SJCRH30 (cell line): ENCODE data around the gene F2R. TPM values are rescaled to one million over a fixed set of nuclear protein-coding genes. Genes with fewer than 3 reads are reported as not detected.
"Not testable (repeated sequence)": the region's sequence is repeated elsewhere in the genome, so short reads cannot be mapped to it uniquely, and the experiment has no call there.

Source experiments
- DNase-seq, 2 experiments: peaks; one replicate each; pipeline ENCODE4 v3.0.0-alpha.2; 2015 to 2020
- H3K27ac ChIP-seq: fragments of 250-450 bp; sonication (Bioruptor Pico); 2 replicates; pipeline ENCODE4 v1.5.1; 2020; ENCODE audit warnings: mild to moderate bottlenecking, moderate library complexity
- H3K27me3 ChIP-seq: fragments of 250-450 bp; sonication (Bioruptor Pico); 2 replicates; pipeline ENCODE4 v1.5.1; 2020; ENCODE audit warnings: mild to moderate bottlenecking, moderate library complexity
- H3K36me3 ChIP-seq: fragments of 250-450 bp; sonication (Bioruptor Pico); 2 replicates; pipeline ENCODE4 v1.5.1; 2020; ENCODE audit warnings: mild to moderate bottlenecking, moderate library complexity
- H3K4me1 ChIP-seq: fragments of 250-450 bp; sonication (Bioruptor Pico); 2 replicates; pipeline ENCODE4 v1.5.1; 2020; ENCODE audit warnings: mild to moderate bottlenecking, moderate library complexity
- H3K4me3 ChIP-seq: fragments of 250-450 bp; sonication (Bioruptor Pico); 2 replicates; pipeline ENCODE4 v1.5.1; 2020; ENCODE audit warnings: mild to moderate bottlenecking, moderate library complexity
- H3K9me3 ChIP-seq: fragments of 250-450 bp; sonication (Bioruptor Pico); replicated peaks from 2 replicates; pipeline ENCODE4 v1.5.1; 2020; ENCODE audit warnings: mild to moderate bottlenecking, moderate library complexity
- total RNA-seq: library from RNA; depleted of rRNA; stranded (reverse); fragments of >200 nt; shearing (Covaris generic); gene quantifications from 2 replicates; pipeline ENCODE4 v1.2.3, GENCODE V29; 2014; rRNA removed

F2R gene
- total RNA-seq: 99.3 and 103 TPM in 2 replicates

DNA sequence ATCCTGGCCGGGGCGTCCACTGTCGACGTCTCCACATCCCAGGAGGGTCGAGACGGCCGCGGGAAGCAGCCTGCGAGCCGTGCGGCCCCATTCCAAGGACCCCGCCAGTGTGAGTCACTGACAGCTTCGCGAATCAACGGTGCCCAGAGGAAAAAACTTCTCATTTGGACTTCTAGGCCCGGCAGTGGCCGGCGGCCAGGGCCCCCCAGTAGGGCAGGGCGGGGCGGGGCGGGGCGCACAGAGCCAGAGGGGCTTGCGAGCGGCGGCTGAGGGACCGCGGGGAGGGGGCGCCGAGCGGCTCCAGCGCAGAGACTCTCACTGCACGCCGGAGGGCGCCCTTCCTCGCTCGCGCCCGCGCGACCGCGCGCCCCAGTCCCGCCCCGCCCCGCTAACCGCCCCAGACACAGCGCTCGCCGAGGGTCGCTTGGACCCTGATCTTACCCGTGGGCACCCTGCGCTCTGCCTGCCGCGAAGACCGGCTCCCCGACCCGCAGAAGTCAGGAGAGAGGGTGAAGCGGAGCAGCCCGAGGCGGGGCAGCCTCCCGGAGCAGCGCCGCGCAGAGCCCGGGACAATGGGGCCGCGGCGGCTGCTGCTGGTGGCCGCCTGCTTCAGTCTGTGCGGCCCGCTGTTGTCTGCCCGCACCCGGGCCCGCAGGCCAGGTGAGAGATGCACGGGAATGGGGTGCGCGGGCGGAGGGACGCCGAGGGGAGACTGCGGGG, at the start of gene F2R:
Gene F2R, plus strand, starts transcription at position 391 of the 720 bp plus-strand sequence. Its CDS starts 182 bp downstream, at position 573.
- Histone ChIP-seq H3K27me3 (no peaks in the 10 kb centered on the region), H3K27ac (peak within 1 kb of the TSS; percentile 87), H3K4me3 (peak within 1 kb of the TSS; percentile 94), H3K36me3 (peaks cover 2% of the 10 kb centered on the region), H3K4me1 (peaks cover 9% of the 10 kb centered on the region), H3K9me3 (no peaks in the 10 kb centered on the region)
- DNase-seq: peak; percentile 83 to 86

DNA sequence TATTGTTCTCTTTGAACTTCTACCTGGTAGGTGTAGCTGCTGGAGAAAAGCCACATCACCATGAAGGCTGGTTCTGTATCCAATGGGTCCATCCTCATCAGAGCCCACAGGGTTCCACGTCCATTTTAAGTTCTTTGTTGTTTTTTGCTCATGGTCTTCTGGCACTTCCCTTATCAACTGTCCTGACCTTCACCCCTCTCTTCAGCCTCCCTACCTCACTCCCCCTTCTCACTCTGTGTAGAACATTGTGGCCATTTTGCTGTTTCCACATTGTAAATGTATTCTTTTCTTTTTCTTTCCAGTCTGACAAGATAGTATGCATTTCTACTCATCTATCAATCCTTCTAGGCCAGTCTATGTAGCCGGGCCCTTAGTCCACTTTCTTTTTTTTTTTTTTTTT, 48.4 kb upstream of the F2R start:
- H3K4me1 ChIP-seq: peaks cover 3% of the 10 kb centered on the region; the same call in 1 of the 2 replicates
- H3K9me3 ChIP-seq: no peaks in the 10 kb centered on the region
- no peaks in the 10 kb centered on the region for H3K36me3 ChIP-seq
- H3K27me3 ChIP-seq: no peaks in the 10 kb centered on the region
- H3K27ac ChIP-seq: no peak overlapping the region
- H3K4me3 ChIP-seq: no peak overlapping the region
- no peak for DNase-seq

DNA sequence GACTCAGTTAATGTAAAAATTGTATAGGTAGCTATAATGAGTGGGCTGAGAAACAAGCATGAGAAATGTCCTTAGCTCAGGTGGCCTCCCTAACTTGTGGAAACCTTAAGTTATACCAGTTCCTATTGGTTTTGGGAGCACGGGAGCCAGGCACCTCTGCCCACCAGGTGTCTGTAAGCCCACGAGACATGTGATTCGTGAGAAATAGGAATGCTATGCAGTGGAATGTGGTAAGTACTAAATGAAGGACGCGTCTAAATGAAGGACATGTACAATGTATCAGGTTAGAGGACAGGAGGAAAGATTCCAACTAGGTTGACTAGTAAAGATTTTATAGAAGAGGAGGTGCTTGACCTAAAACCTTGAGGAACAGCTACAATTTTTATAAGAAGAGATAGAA, 46.7 kb upstream of the F2R start:
- Histone ChIP-seq H3K36me3 (no peaks in the 10 kb centered on the region), H3K27me3 (no peaks in the 10 kb centered on the region), H3K27ac (no peak overlapping the region), H3K4me3 (no peak overlapping the region), H3K9me3 (no peaks in the 10 kb centered on the region), H3K4me1 (peaks cover 3% of the 10 kb centered on the region; the same call in 1 of the 2 replicates)
- no peak for DNase-seq

- Histone ChIP-seq H3K4me1 (peaks cover 3% of the 10 kb centered on the region; the same call in 1 of the 2 replicates), H3K27me3 (no peaks in the 10 kb centered on the region), H3K27ac (no peak overlapping the region), H3K9me3 (no peaks in the 10 kb centered on the region), H3K4me3 (no peak overlapping the region), H3K36me3 (no peaks in the 10 kb centered on the region)
- DNase-seq: no peak
Measured at GRCh38 chr5:76670508-76670907, 45.4 kb upstream of the F2R start.

- H3K4me3 ChIP-seq: no peak overlapping the region
- H3K36me3 ChIP-seq: no peaks in the 10 kb centered on the region
- H3K27ac ChIP-seq: no peak overlapping the region
- H3K27me3 ChIP-seq: no peaks in the 10 kb centered on the region
- no peak for DNase-seq
- H3K4me1 ChIP-seq: peaks cover 3% of the 10 kb centered on the region; the same call in 1 of the 2 replicates
- no peaks in the 10 kb centered on the region for H3K9me3 ChIP-seq
Measured at GRCh38 chr5:76672242-76672641, 43.7 kb upstream of the F2R start.

DNA sequence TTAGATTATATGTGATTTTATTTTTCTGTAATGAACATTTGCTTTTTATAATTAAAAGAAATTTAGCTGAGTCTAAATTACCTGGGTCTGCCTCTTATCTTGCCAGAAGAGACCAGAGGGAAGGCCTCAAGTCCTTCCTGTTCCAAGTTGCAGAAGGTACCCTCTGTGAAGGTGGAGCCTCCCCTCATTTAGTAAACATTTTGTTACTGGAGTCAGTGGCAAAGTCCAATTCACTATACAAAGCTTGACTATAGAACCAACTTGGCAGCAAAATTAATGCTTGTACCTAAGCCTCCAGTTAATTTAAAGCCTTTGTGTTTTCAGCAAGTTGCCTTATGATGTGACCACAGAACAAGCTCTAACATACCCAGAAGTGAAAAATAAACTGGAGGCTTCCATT, 42.8 kb upstream of the F2R start:
- H3K27me3 ChIP-seq: no peaks in the 10 kb centered on the region
- no peaks in the 10 kb centered on the region for H3K9me3 ChIP-seq
- H3K4me3 ChIP-seq: no peak overlapping the region
- H3K27ac ChIP-seq: no peak overlapping the region
- no peak for DNase-seq
- peaks cover 3% of the 10 kb centered on the region; the same call in 1 of the 2 replicates for H3K4me1 ChIP-seq
- H3K36me3 ChIP-seq: no peaks in the 10 kb centered on the region

DNA sequence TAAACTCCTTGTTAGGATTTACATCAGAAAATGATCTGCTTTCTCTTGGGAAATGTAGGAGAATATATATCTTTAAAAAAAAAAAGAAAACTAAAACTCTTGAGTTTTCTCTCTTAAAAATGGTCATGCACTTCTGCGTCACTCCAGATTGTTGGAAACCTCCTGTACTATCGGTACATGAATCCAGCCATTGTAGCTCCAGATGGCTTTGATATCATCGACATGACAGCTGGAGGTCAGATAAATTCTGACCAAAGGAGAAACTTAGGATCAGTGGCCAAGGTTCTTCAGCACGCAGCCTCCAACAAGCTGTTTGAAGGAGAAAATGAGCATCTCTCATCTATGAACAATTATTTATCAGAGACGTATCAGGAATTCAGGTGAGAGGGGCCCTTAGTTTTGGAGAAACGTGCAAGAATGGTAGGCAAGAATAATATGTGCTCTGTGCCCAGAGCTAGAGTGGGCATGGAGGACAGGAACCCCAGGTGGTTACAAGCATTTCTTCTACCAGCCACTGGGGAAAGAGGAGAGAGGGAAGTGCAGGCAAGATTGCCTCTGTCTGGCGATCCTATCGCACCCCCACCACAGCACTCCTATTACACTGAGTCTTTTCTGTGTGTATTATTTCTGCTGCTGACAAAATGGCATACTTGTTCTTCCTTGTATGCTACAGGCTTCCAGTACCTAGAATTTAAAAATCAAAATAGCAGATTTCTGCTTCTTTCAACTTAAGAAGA, 41.4 kb upstream of the F2R start:
- H3K9me3 ChIP-seq: no peaks in the 10 kb centered on the region
- DNase-seq: no peak
- no peaks in the 10 kb centered on the region for H3K27me3 ChIP-seq
- no peaks in the 10 kb centered on the region for H3K36me3 ChIP-seq
- H3K27ac ChIP-seq: no peak overlapping the region
- peaks cover 3% of the 10 kb centered on the region; the same call in 1 of the 2 replicates for H3K4me1 ChIP-seq
- H3K4me3 ChIP-seq: no peak overlapping the region

- no peak overlapping the region for H3K4me3 ChIP-seq
- H3K4me1 ChIP-seq: peaks cover 3% of the 10 kb centered on the region; the same call in 1 of the 2 replicates
- H3K27me3 ChIP-seq: no peaks in the 10 kb centered on the region
- DNase-seq: no peak
- no peaks in the 10 kb centered on the region for H3K36me3 ChIP-seq
- no peaks in the 10 kb centered on the region for H3K9me3 ChIP-seq
- H3K27ac ChIP-seq: no peak overlapping the region
Measured at GRCh38 chr5:76675364-76675763, 40.6 kb upstream of the F2R start.

- Histone ChIP-seq H3K4me1 (no peaks in the 10 kb centered on the region), H3K27ac (no peak overlapping the region), H3K4me3 (no peak overlapping the region), H3K9me3 (no peaks in the 10 kb centered on the region), H3K36me3 (no peaks in the 10 kb centered on the region), H3K27me3 (no peaks in the 10 kb centered on the region)
- no peak for DNase-seq
Measured at GRCh38 chr5:76677849-76678472, 38.0 kb upstream of the F2R start.

- Histone ChIP-seq H3K27me3 (no peaks in the 10 kb centered on the region), H3K4me1 (no peaks in the 10 kb centered on the region), H3K27ac (no peak overlapping the region), H3K9me3 (no peaks in the 10 kb centered on the region), H3K4me3 (no peak overlapping the region), H3K36me3 (no peaks in the 10 kb centered on the region)
- no peak for DNase-seq
Measured at GRCh38 chr5:76679231-76679630, 36.7 kb upstream of the F2R start.

GRCh38 chr5:76680826-76681225, 35.1 kb upstream of the F2R start:
- H3K27ac ChIP-seq, H3K9me3 ChIP-seq, H3K4me1 ChIP-seq, H3K27me3 ChIP-seq, DNase-seq, H3K4me3 ChIP-seq, H3K36me3 ChIP-seq: not testable (repeated sequence)

- Histone ChIP-seq H3K27ac (no peak overlapping the region), H3K27me3 (no peaks in the 10 kb centered on the region), H3K4me1 (no peaks in the 10 kb centered on the region), H3K9me3 (no peaks in the 10 kb centered on the region), H3K36me3 (no peaks in the 10 kb centered on the region), H3K4me3 (no peak overlapping the region)
- DNase-seq: no peak
Measured at GRCh38 chr5:76681287-76681686, 34.6 kb upstream of the F2R start.

- H3K4me1 ChIP-seq: no peaks in the 10 kb centered on the region
- no peaks in the 10 kb centered on the region for H3K27me3 ChIP-seq
- DNase-seq: no peak
- H3K36me3 ChIP-seq: no peaks in the 10 kb centered on the region
- H3K4me3 ChIP-seq: no peak overlapping the region
- no peaks in the 10 kb centered on the region for H3K9me3 ChIP-seq
- H3K27ac ChIP-seq: no peak overlapping the region
Measured at GRCh38 chr5:76682387-76682786, 33.5 kb upstream of the F2R start.

DNA sequence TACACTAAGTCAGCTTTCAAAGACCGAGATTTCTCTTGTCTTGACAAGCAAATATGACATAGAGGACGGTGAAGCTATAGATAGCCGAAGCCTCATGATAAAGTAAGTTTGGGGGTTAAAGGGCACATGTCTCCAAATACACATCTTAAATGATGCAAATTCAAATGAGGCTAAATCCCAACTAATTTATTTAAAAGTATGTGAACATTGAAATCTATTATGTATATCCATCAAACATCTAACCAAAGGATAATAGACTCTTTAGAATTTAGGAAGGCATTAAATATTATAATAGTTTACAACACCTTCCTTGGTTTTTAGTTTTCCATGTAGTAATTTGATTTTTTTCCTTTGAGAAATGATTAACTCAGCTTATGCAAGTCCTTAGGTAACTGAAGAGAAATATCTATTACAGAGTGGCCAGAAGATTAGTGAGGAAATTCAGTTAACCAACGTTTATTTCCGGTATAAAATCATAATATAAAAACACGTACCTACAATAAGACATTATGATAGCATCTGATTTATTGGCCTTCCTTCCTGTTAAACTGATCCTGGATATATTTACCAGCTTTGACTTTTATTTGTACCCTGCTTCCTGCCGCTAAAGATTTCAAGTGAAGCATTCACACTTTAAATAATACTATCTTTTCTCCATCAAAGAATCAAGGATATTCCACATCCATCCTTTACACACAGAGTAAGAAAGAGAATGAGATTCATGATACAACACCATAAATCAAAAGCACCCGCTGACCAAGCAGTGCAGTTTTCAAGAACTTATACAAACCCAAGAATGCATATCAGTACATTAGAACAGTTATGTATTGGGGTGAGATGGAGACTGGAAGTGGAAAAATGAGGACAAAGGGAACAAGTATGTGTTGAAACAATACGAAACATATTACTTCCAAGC, 31.9 kb upstream of the F2R start:
- peaks cover 9% of the 10 kb centered on the region for H3K4me1 ChIP-seq

More for the DNA sequence above, 31.9 kb upstream of the F2R start:
- Histone ChIP-seq H3K4me3 (no peak overlapping the region), H3K9me3 (no peaks in the 10 kb centered on the region), H3K27ac (no peak overlapping the region), H3K36me3 (no peaks in the 10 kb centered on the region), H3K27me3 (no peaks in the 10 kb centered on the region)
- no peak for DNase-seq
